ENCODE results near the gene ME3.

Gene ME3

GRCh38 chr11:86478348-86478747 is 194.1 kb downstream of the ME3 start:
- no peak for TF ChIP-seq CTCF (IDR thresholded peaks at IDR 0.05; ENCODE audit: insufficient read depth, low read depth, low read length, missing control alignments)
- DNase-seq (ENCODE audit: low read depth): no peak
- no peak overlapping the region for H3K4me3 ChIP-seq (ENCODE audit: low read depth, low read length)

- no peak overlapping the region for H3K4me3 ChIP-seq (ENCODE audit: low read depth, low read length)
- DNase-seq (ENCODE audit: low read depth): no peak
- no peak for TF ChIP-seq CTCF (IDR thresholded peaks at IDR 0.05; ENCODE audit: insufficient read depth, low read depth, low read length, missing control alignments)
Observed at GRCh38 chr11:86477495-86478155, 194.8 kb downstream of the ME3 start.

- H3K4me3 ChIP-seq (ENCODE audit: low read depth, low read length): no peak overlapping the region
- DNase-seq (ENCODE audit: low read depth): no peak
- TF ChIP-seq CTCF (IDR thresholded peaks at IDR 0.05; ENCODE audit: insufficient read depth, low read depth, low read length, missing control alignments): no peak
Observed at GRCh38 chr11:86476109-86476861, 196.1 kb downstream of the ME3 start.

GRCh38 chr11:86475027-86475426 is 197.4 kb downstream of the ME3 start:
- H3K4me3 ChIP-seq (ENCODE audit: low read depth, low read length): no peak overlapping the region
- TF ChIP-seq CTCF (IDR thresholded peaks at IDR 0.05; ENCODE audit: insufficient read depth, low read depth, low read length, missing control alignments): no peak
- no peak for DNase-seq (ENCODE audit: low read depth)

- TF ChIP-seq CTCF (IDR thresholded peaks at IDR 0.05; ENCODE audit: insufficient read depth, low read depth, low read length, missing control alignments): no peak
- DNase-seq (ENCODE audit: low read depth): no peak
Observed at GRCh38 chr11:86473991-86474833, 198.2 kb downstream of the ME3 start.

GRCh38 chr11:86469491-86470388 is 202.7 kb downstream of the ME3 start:
- DNase-seq (ENCODE audit: low read depth): no peak

More at GRCh38 chr11:86473991-86474833, 198.2 kb downstream of the ME3 start:
- no peak overlapping the region for H3K4me3 ChIP-seq (ENCODE audit: low read depth, low read length)

More at GRCh38 chr11:86469491-86470388, 202.7 kb downstream of the ME3 start:
- no peak for TF ChIP-seq CTCF (IDR thresholded peaks at IDR 0.05; ENCODE audit: insufficient read depth, low read depth, low read length, missing control alignments)
- H3K4me3 ChIP-seq (ENCODE audit: low read depth, low read length): no peak overlapping the region

All from GM12865 (cell line).